Right cardiac atrium (tissue), 5 donors: ENCODE results near the gene MRPS5. TPM values are rescaled to one million over a fixed set of nuclear protein-coding genes. Genes with fewer than 3 reads are reported as not detected.

Experiments
- polyA plus RNA-seq: library from polyadenylated mRNA; stranded (reverse); fragments of 200-250 nt; gene quantifications from one replicate; pipeline ENCODE4 v1.2.3, GENCODE V29; 2013
- total RNA-seq, 4 donors: library from RNA; stranded (reverse); fragmentation: NEBNext Ultra II Directional; extraction: Animal tissue kit (Norgen Biotek cat#: 25700); gene quantifications; one replicate each; pipeline ENCODE4 v1.2.1, GENCODE V29; 2021
- donor health status: healthy with polysubstance abuse.
- donor health status: DM: no; HTN: yes; CAD: no.
- donor health status: DM: no; HTN: no; CAD: no.
- donor health status: DM: no; HTN: yes; CAD: no; lungs with severe emphysema.
- donor health status: DM: yes; HTN: yes; CAD: no.

The MRPS5 gene
- total and polyA plus RNA-seq, 5 donors, result 50.3 to 76.9 (median 58.6) TPM

Other genes starting within 250 kb of the MRPS5 start
- 10 to 100 TPM in 1 of 4 donors, 1 to 10 TPM in 3; 4.5 to 15.5 (median 9.2) TPM for gene MAL, start 96.1 kb downstream of the MRPS5 start, total RNA-seq
- 14.6 TPM for gene MAL, start 96.1 kb downstream of the MRPS5 start, polyA plus RNA-seq
- gene ZNF514, start 38.0 kb upstream of the MRPS5 start, total RNA-seq, result 10 to 100 TPM; 12.1 to 15.8 (median 13.8) TPM
- 7.9 TPM for gene ZNF514, start 38.0 kb upstream of the MRPS5 start, polyA plus RNA-seq
- 1 to 10 TPM; 3.0 to 4.5 (median 3.8) TPM for gene ZNF2, start 44.0 kb upstream of the MRPS5 start, total RNA-seq
- 1.8 TPM for gene ZNF2, start 44.0 kb upstream of the MRPS5 start, polyA plus RNA-seq
- 1 to 10 TPM; 2.8 to 4.7 (median 3.3) TPM for gene ZNF892, start 85.7 kb upstream of the MRPS5 start, total RNA-seq
- gene ZNF892, start 85.7 kb upstream of the MRPS5 start, polyA plus RNA-seq, result 0.97 TPM
- gene PROM2, start 152.6 kb upstream of the MRPS5 start, total RNA-seq, result 1 to 10 TPM in 3 of 4 donors, under 1 TPM in 1; 0.66 to 1.6 (median 1.3) TPM
- 0.79 TPM for gene PROM2, start 152.6 kb upstream of the MRPS5 start, polyA plus RNA-seq
- 1 to 10 TPM; 1.9 to 5.9 (median 2.9) TPM for gene KCNIP3, start 175.5 kb upstream of the MRPS5 start, total RNA-seq
- gene KCNIP3, start 175.5 kb upstream of the MRPS5 start, polyA plus RNA-seq, result 3.9 TPM